Stomach (tissue), 9 donors: ENCODE measurements around the gene KMT5B. TPM values are rescaled to one million over a fixed set of nuclear protein-coding genes. Genes with fewer than 3 reads are reported as not detected.

Experiments used
- DNase-seq, 2 donors: peaks; one replicate each; pipeline versions ENCODE4 v3.0.0 to v3.0.0-alpha.2; 2013 to 2019
- H3K27ac ChIP-seq, 5 donors: fragments of 200-600 bp in 4 of 5; sonication (generic) in 4 of 5; one replicate each; pipeline ENCODE4 v1.5.1; 2013 to 2019; ENCODE audit warnings: mild to moderate bottlenecking in 1 of 5, moderate library complexity in 1 of 5
- H3K27me3 ChIP-seq, 3 donors: fragments of 200-600 bp; sonication (generic); one replicate each; pipeline ENCODE4 v1.5.1; 2017 to 2019; ENCODE audit warnings: mixed run types in 1 of 3
- H3K36me3 ChIP-seq, 4 donors: fragments of 200-600 bp; sonication (generic); 1 replicate in 3 of 4; 2 replicates in 1 of 4; pipeline ENCODE4 v1.5.1; 2016 to 2019
- H3K4me1 ChIP-seq, 4 donors: fragments of 200-600 bp; sonication (generic); one replicate each; pipeline ENCODE4 v1.5.1; 2016 to 2019
- H3K4me3 ChIP-seq, 4 donors: fragments of 200-600 bp; sonication (generic) in 3 of 4; one replicate each; pipeline ENCODE4 v1.5.1; 2016 to 2019; ENCODE audit warnings: mild to moderate bottlenecking in 1 of 4
- H3K9me3 ChIP-seq, 4 donors: fragments of 200-600 bp; sonication (generic); one replicate each; pipeline ENCODE4 v1.5.1; 2016 to 2019
- CTCF ChIP-seq, 7 experiments: fragments of 450-650 bp in 4 of 7; fragments of 200-600 bp in 3 of 7; sonication (generic) in 3 of 7; IDR thresholded peaks; one replicate each; pipeline ENCODE4 v1.5.1; 2016 to 2019; ENCODE audit warnings: antibody characterized with exemption in 7 of 7, control low read depth in 2 of 7, mild to moderate bottlenecking in 1 of 7
- EP300 ChIP-seq: sonication (generic); formaldehyde crosslinking; IDR thresholded peaks from one replicate; pipeline ENCODE4 v1.6.1; 2017; ENCODE audit warnings: antibody characterized with exemption
- POLR2A ChIP-seq, 4 donors: fragments of 450-650 bp; IDR thresholded peaks; one replicate each; pipeline ENCODE4 v1.6.1; 2016; ENCODE audit warnings: antibody characterized with exemption in 4 of 4, control low read depth in 2 of 4, mild to moderate bottlenecking in 1 of 4, moderate library complexity in 1 of 4
- POLR2AphosphoS5 ChIP-seq, 3 donors: sonication (generic); formaldehyde crosslinking; IDR thresholded peaks; one replicate each; pipeline ENCODE4 v1.6.1; 2016; ENCODE audit warnings: antibody characterized with exemption in 3 of 3
- WGBS, 5 donors: extraction: QIAGEN DNeasy Blood & Tissue Kit in 3 of 5; methylation state at CpG; one replicate each; pipeline versions ENCODE4 v1.1.5 to v1.1.7; 2013 to 2018; 5-methylcytosine and 5-hydroxymethylcytosine counted together
- intact Hi-C: fragments of 100-400 bp; cut with DNase I; formaldehyde crosslinking; loops from one replicate; pipeline ENCODE4 v1.15.1; 2023; ENCODE audit warnings: low total_unique reads
- polyA plus RNA-seq, 3 donors: library from polyadenylated mRNA; stranded (reverse); fragments of 200-250 nt; gene quantifications; one replicate each; pipeline ENCODE4 v1.2.3, GENCODE V29; 2013
- total RNA-seq, 5 donors: library from RNA; depleted of rRNA; stranded (reverse); fragments of >200 nt; gene quantifications; one replicate each; pipeline versions ENCODE4 v1.1.0 to v1.2.3, GENCODE V29; 2014 to 2016
- donor health status: healthy with polysubstance abuse.
- donor health status: Bipolar disorder and iron deficiency.
- donor health status: healthy.

KMT5B gene
- total and polyA plus RNA-seq, 8 donors, result 14.3 to 52.7 (median 25.1) TPM

GRCh38 chr11:68260484-68260883 is 47.4 kb upstream of the KMT5B start:
- intact Hi-C loops, result loop anchor here (10.0 kb wide), 1 partner anchor 124 kb away; no protein-coding TSS in a partner anchor
- Histone ChIP-seq H3K27ac (no peak overlapping the region), H3K4me1 (peaks cover 8 to 20% (median 13%) of the 10 kb centered on the region in 4 donors), H3K27me3 (no peaks in the 10 kb centered on the region), H3K4me3 (no peak overlapping the region), H3K36me3 (peaks cover 26 to 50% (median 50%) of the 10 kb centered on the region in 4 donors), H3K9me3 (no peaks in the 10 kb centered on the region)
- TF ChIP-seq POLR2A (IDR thresholded peaks at IDR 0.05), result no peak
- TF ChIP-seq POLR2AphosphoS5 (IDR thresholded peaks at IDR 0.05), result no peak
- no peak for TF ChIP-seq CTCF (IDR thresholded peaks at IDR 0.05)
- TF ChIP-seq EP300, result no peak
- DNase-seq, result no peak
- WGBS, 5 donors, result 94 to 100% (median 97%) methylated on average over 1 to 6 of the region's 6 CpGs

GRCh38 chr11:68259122-68259959 is 46.2 kb upstream of the KMT5B start:
- 74 to 87% (median 82%) methylated on average over 10 to 15 of the region's 15 CpGs for WGBS, 5 donors
- DNase-seq, result no peak
- no peaks in the 10 kb centered on the region for H3K27me3 ChIP-seq
- no peak overlapping the region for H3K4me3 ChIP-seq
- TF ChIP-seq POLR2AphosphoS5 (IDR thresholded peaks at IDR 0.05) (no peak), CTCF (IDR thresholded peaks at IDR 0.05) (no peak), POLR2A (IDR thresholded peaks at IDR 0.05) (no peak), EP300 (no peak)
- intact Hi-C loops, result loop anchor here (5.0 kb wide), 2 partner anchors 38 to 188 kb away; no protein-coding TSS in a partner anchor
- H3K36me3 ChIP-seq, result peaks cover 26 to 41% (median 40%) of the 10 kb centered on the region in 4 donors
- peaks cover 8 to 10% (median 9%) of the 10 kb centered on the region in 4 donors for H3K4me1 ChIP-seq
- no peaks in the 10 kb centered on the region for H3K9me3 ChIP-seq
- H3K27ac ChIP-seq, result no peak overlapping the region

GRCh38 chr11:68258363-68258765 is 45.3 kb upstream of the KMT5B start:
- H3K27ac ChIP-seq, result peak overlapping the region in 1 of 5 donors; percentile 38
- TF ChIP-seq EP300, result no peak
- TF ChIP-seq POLR2A (IDR thresholded peaks at IDR 0.05), result no peak
- no peak for TF ChIP-seq POLR2AphosphoS5 (IDR thresholded peaks at IDR 0.05)
- TF ChIP-seq CTCF (IDR thresholded peaks at IDR 0.05), result no peak
- H3K4me1 ChIP-seq, result peaks cover 8 to 10% (median 9%) of the 10 kb centered on the region in 4 donors
- no peaks in the 10 kb centered on the region for H3K27me3 ChIP-seq
- no peaks in the 10 kb centered on the region for H3K9me3 ChIP-seq
- intact Hi-C loops, result loop anchor here (5.0 kb wide), 2 partner anchors 39 to 189 kb away; no protein-coding TSS in a partner anchor
- WGBS, 5 donors, result 87 to 94% (median 92%) methylated on average over 7 to 13 of the region's 13 CpGs
- H3K36me3 ChIP-seq, result peaks cover 19 to 32% (median 30%) of the 10 kb centered on the region in 4 donors
- DNase-seq, result no peak
- no peak overlapping the region for H3K4me3 ChIP-seq

GRCh38 chr11:68257477-68258362 is 44.6 kb upstream of the KMT5B start:
- H3K27me3 ChIP-seq, result no peaks in the 10 kb centered on the region
- WGBS, 5 donors, result 28 to 33% (median 32%) methylated on average over 17 to 22 of the region's 22 CpGs
- H3K4me3 ChIP-seq, result no peak overlapping the region
- TF ChIP-seq CTCF (IDR thresholded peaks at IDR 0.05) (peak in 6 of 7 experiments; percentile 20 to 95 (median 84)), EP300 (no peak), POLR2A (IDR thresholded peaks at IDR 0.05) (no peak), POLR2AphosphoS5 (IDR thresholded peaks at IDR 0.05) (peak; percentile 6 to 65 (median 17))
- H3K36me3 ChIP-seq, result peaks cover 18 to 26% (median 24%) of the 10 kb centered on the region in 4 donors
- peak overlapping the region in 1 of 5 donors; percentile 57 for H3K27ac ChIP-seq
- H3K9me3 ChIP-seq, result no peaks in the 10 kb centered on the region
- H3K4me1 ChIP-seq, result peaks cover 8 to 10% (median 9%) of the 10 kb centered on the region in 4 donors
- intact Hi-C loops, result loop anchor here (5.0 kb wide), 2 partner anchors 40 to 190 kb away; no protein-coding TSS in a partner anchor
- peak; percentile 96 to 99 for DNase-seq
